Fibroblast of lung (primary cell): ENCODE results near the gene ATOSB.

Experiments
- CTCF ChIP-seq, 2 donors: IDR thresholded peaks in 1 of 2; conservative IDR thresholded peaks in 1 of 2; 1 replicate in 1 of 2; 2 replicates in 1 of 2; pipeline ENCODE4 v1.5.1; 2011 to 2012; ENCODE audit warnings: low read length in 2 of 2, control low read depth in 1 of 2, inconsistent platforms in 1 of 2, low read depth in 1 of 2, mild to moderate bottlenecking in 1 of 2
- EZH2 ChIP-seq: IDR thresholded peaks from 2 replicates; pipeline ENCODE4 v1.5.1; 2012; ENCODE audit warnings: low read length, control low read depth, mild to moderate bottlenecking; ENCODE audit errors: missing control alignments

DNA sequence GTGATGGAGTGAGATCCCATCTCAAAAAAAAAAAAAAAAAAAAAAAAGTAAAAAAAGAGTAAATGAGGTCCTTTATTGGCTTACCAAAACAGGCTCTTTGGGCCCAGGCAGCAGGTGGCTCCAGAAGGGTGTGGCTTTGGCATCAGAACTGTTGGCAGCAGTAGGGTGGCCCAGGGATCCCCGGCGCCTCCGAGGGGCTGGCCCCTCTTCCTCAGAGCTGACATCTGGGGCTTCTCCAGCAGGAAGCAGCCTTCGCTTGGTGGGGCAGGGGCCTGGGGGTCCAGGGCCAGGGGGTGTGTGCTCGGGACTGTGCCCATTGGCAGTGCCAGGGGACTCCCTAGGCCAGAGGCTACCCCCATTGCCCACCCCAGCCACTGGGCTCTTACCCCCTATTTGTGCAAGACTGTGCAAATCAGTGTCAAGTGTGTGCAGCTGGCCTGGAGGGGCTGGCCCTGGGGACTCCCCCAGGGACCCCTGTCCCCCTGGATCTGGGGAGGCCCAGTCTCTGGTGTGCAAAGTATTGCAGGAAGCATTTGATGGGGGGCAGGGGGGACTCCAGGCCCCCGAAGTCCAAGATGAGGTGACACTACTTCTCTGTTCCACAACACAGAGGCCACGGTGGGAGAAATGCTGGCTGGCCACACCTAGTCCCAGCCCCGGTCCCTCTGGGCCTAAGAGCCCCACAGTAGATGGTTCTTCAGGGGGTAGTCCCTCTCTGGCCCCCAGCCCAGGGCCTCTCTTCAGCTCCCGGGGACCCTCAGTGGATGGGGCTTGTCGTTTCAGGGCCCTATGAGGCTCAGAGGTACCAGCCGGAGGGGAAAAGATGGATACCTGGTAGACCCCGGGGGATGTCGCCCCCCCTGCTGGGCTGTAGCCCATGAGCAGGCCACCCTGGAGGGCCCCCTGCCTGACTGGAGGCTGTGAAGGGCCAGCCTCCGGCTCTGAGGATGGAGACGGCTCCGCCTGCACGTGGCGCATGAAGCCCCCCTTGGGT, 8.1 kb downstream of the ATOSB start:
- TF ChIP-seq CTCF (conservative IDR thresholded peaks at IDR 0.05 in 1 of 2, IDR thresholded peaks at IDR 0.05 in 1 of 2; ENCODE audit: low read depth in 1 of 2, low read length in 2 of 2) (no peak), EZH2 (no peak)
